Gastrocnemius medialis (tissue), 4 donors: ENCODE measurements around the gene CACNA1C. TPM values are rescaled to one million over a fixed set of nuclear protein-coding genes. Genes with fewer than 3 reads are reported as not detected.

Source experiments
- ATAC-seq, 2 donors: fragments of 150-250 bp; one replicate each; pipeline ENCODE4 v1.9.1; 2016
- DNase-seq, 2 donors: peaks; one replicate each; pipeline ENCODE4 v3.0.0-alpha.2; 2019
- H3K27ac ChIP-seq, 4 donors: fragments of 200-600 bp; sonication (generic); 1 replicate in 1 of 4; 2 replicates in 3 of 4; pipeline ENCODE4 v1.5.1; 2016 to 2018; ENCODE audit warnings: mild to moderate bottlenecking in 2 of 4, moderate library complexity in 1 of 4
- H3K27me3 ChIP-seq, 3 donors: fragments of 200-600 bp; sonication (generic) in 2 of 3; 1 replicate in 1 of 3; 2 replicates in 2 of 3; pipeline versions ENCODE4 v1.5.1 to v1.6.0; 2016 to 2019; ENCODE audit warnings: mild to moderate bottlenecking in 1 of 3, moderate library complexity in 1 of 3
- H3K36me3 ChIP-seq, 2 donors: fragments of 200-600 bp; sonication (generic) in 1 of 2; one replicate each; pipeline ENCODE4 v1.5.1; 2017 to 2018
- H3K4me1 ChIP-seq, 2 donors: fragments of 200-600 bp; sonication (generic) in 1 of 2; one replicate each; pipeline ENCODE4 v1.5.1; 2016 to 2017; ENCODE audit warnings: mild to moderate bottlenecking in 2 of 2
- H3K4me3 ChIP-seq, 4 donors: fragments of 200-600 bp; sonication (generic) in 3 of 4; 1 replicate in 1 of 4; 2 replicates in 3 of 4; pipeline ENCODE4 v1.5.1; 2016 to 2019; ENCODE audit warnings: mild to moderate bottlenecking in 2 of 4
- H3K9me3 ChIP-seq, 3 donors: fragments of 200-600 bp; sonication (generic) in 2 of 3; 1 replicate in 1 of 3; 2 replicates in 2 of 3; pipeline ENCODE4 v1.5.1; 2016 to 2019
- CTCF ChIP-seq, 5 experiments: fragments of 450-650 bp in 3 of 5; fragments of 200-600 bp in 2 of 5; sonication (generic) in 2 of 5; IDR thresholded peaks in 4 of 5; conservative IDR thresholded peaks in 1 of 5; 1 replicate in 4 of 5; 2 replicates in 1 of 5; pipeline ENCODE4 v1.5.1; 2016 to 2019; ENCODE audit warnings: antibody characterized with exemption in 5 of 5, mild to moderate bottlenecking in 3 of 5, moderate library complexity in 3 of 5
- POLR2A ChIP-seq, 2 donors: fragments of 450-650 bp; IDR thresholded peaks; one replicate each; pipeline ENCODE4 v1.6.1; 2017; ENCODE audit warnings: antibody characterized with exemption in 2 of 2, mild to moderate bottlenecking in 2 of 2, moderate library complexity in 2 of 2
- in situ Hi-C, 4 donors: fragments of 200-750 bp; cut with MboI; loops; one replicate each; pipeline versions ENCODE4 v1.15.0 to v1.8.0; 2017; ENCODE audit warnings: low sequenced_read_pairs in 4 of 4
- intact Hi-C: fragments of 100-400 bp; cut with DNase I; formaldehyde crosslinking; loops from one replicate; pipeline ENCODE4 v1.15.1; 2023; ENCODE audit warnings: low total_unique reads
- total RNA-seq, 4 donors: library from RNA; depleted of rRNA; stranded (reverse); fragments of >200 nt; gene quantifications; one replicate each; pipeline versions ENCODE4 v1.1.0 to v1.2.3, GENCODE V29; 2016

CACNA1C gene
- total RNA-seq, 4 donors from 2014 or later = 0.80 to 1.8 (median 0.91) TPM

GRCh38 chr12:2032506-2032905 is 20.3 kb upstream of the CACNA1C start:
- Histone ChIP-seq H3K9me3 (no peaks in the 10 kb centered on the region), H3K27me3 (peaks cover 4 to 30% (median 6%) of the 10 kb centered on the region in 3 donors), H3K36me3 (no peaks in the 10 kb centered on the region), H3K4me3 (no peak overlapping the region), H3K27ac (no peak overlapping the region), H3K4me1 (peaks cover 8 to 9% of the 10 kb centered on the region in 2 donors)
- ATAC-seq (no peak), DNase-seq (no peak)
- in situ Hi-C loops (no loop called here), intact Hi-C loops (no loop called here)
- TF ChIP-seq POLR2A (IDR thresholded peaks at IDR 0.05) (no peak), CTCF (IDR thresholded peaks at IDR 0.05 in 4 of 5, conservative IDR thresholded peaks at IDR 0.05 in 1 of 5) (no peak)

- no peak for TF ChIP-seq POLR2A (IDR thresholded peaks at IDR 0.05)
- peak; percentile 74 to 97 (median 85) for TF ChIP-seq CTCF (IDR thresholded peaks at IDR 0.05 in 4 of 5, conservative IDR thresholded peaks at IDR 0.05 in 1 of 5)
- H3K27me3 ChIP-seq = peaks cover 6 to 16% (median 7%) of the 10 kb centered on the region in 3 donors
- ATAC-seq = peak; percentile 83 to 90
- H3K9me3 ChIP-seq = no peaks in the 10 kb centered on the region
- no peak overlapping the region for H3K27ac ChIP-seq
- peak; percentile 43 to 61 for DNase-seq
- no peaks in the 10 kb centered on the region for H3K36me3 ChIP-seq
- peaks cover 8 to 9% of the 10 kb centered on the region in 2 donors for H3K4me1 ChIP-seq
- in situ Hi-C loops (no loop called here), intact Hi-C loops (loop anchor here (2.0 kb wide), 1 partner anchor 238 kb away; no protein-coding TSS in a partner anchor)
- peak overlapping the region; percentile 32 to 56 (median 38) for H3K4me3 ChIP-seq
Observed at GRCh38 chr12:2034633-2035430, 18.0 kb upstream of the CACNA1C start.

- no peak for ATAC-seq
- H3K4me1 ChIP-seq = peaks cover 8 to 9% of the 10 kb centered on the region in 2 donors
- peak overlapping the region; percentile 32 to 56 (median 38) for H3K4me3 ChIP-seq
- no peak overlapping the region for H3K27ac ChIP-seq
- in situ Hi-C loops = no loop called here
- TF ChIP-seq CTCF (IDR thresholded peaks at IDR 0.05 in 4 of 5, conservative IDR thresholded peaks at IDR 0.05 in 1 of 5) = no peak
- TF ChIP-seq POLR2A (IDR thresholded peaks at IDR 0.05) = no peak
- no peaks in the 10 kb centered on the region for H3K36me3 ChIP-seq
- H3K9me3 ChIP-seq = no peaks in the 10 kb centered on the region
- DNase-seq = no peak
- peaks cover 3 to 15% (median 7%) of the 10 kb centered on the region in 3 donors for H3K27me3 ChIP-seq
- intact Hi-C loops = loop anchor here (2.0 kb wide), 1 partner anchor 239 kb away; no protein-coding TSS in a partner anchor
Observed at GRCh38 chr12:2035431-2036055, 17.2 kb upstream of the CACNA1C start.

GRCh38 chr12:2039034-2039433 is 13.8 kb upstream of the CACNA1C start:
- TF ChIP-seq CTCF (IDR thresholded peaks at IDR 0.05 in 4 of 5, conservative IDR thresholded peaks at IDR 0.05 in 1 of 5) (no peak), POLR2A (IDR thresholded peaks at IDR 0.05) (no peak)
- no peak overlapping the region for H3K27ac ChIP-seq
- H3K36me3 ChIP-seq = no peaks in the 10 kb centered on the region
- H3K4me1 ChIP-seq = peaks cover 8 to 9% of the 10 kb centered on the region in 2 donors
- H3K9me3 ChIP-seq = no peaks in the 10 kb centered on the region
- intact Hi-C loops = no loop called here
- in situ Hi-C loops = no loop called here
- DNase-seq (no peak), ATAC-seq (no peak)
- peaks cover 0 to 11% (median 3%) of the 10 kb centered on the region in 3 donors for H3K27me3 ChIP-seq
- no peak overlapping the region for H3K4me3 ChIP-seq
